Esophagus muscularis mucosa (tissue), 4 donors: ENCODE results near the gene TSNAX.

Source experiments
- EP300 ChIP-seq: sonication (generic); formaldehyde crosslinking; IDR thresholded peaks from one replicate; pipeline ENCODE4 v1.6.1; 2017; ENCODE audit warnings: antibody characterized with exemption
- POLR2A ChIP-seq: fragments of 450-650 bp; IDR thresholded peaks from one replicate; pipeline ENCODE4 v1.6.1; 2017; ENCODE audit warnings: antibody characterized with exemption, moderate library complexity, mild to moderate bottlenecking, low read depth
- POLR2AphosphoS5 ChIP-seq, 2 donors: sonication (generic); formaldehyde crosslinking; IDR thresholded peaks; one replicate each; pipeline ENCODE4 v1.6.1; 2017; ENCODE audit warnings: antibody characterized with exemption in 2 of 2
- TF ChIP-seq, protein P1 (sequence below), 3 experiments: fragments of 200-600 bp in 2 of 3; fragments of 450-650 bp in 1 of 3; sonication (generic) in 2 of 3; IDR thresholded peaks; one replicate each; pipeline ENCODE4 v1.5.1; 2017 to 2019; ENCODE audit warnings: antibody characterized with exemption in 3 of 3, mild to moderate bottlenecking in 2 of 3, moderate library complexity in 1 of 3

DNA sequence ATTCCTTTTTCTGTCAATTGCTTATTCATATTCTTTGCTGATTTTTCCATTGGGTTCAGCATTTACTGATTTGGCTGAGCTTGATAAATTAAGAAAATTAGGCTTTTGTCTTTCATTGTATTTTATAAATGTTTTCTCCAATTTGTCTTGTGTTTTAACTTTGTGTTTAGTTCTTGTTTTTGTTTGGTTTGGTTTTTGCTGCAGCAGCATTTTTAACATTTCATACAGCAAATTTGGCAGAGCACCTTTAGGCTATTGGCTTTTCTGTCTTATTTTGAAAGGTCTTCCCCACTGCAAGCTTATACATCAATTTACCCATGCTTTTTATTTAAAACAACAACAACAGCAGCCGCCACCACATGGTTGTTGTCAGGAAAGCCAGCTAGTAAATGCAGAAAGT, 64.3 kb downstream of the TSNAX start:
- TF ChIP-seq, protein P1, sequence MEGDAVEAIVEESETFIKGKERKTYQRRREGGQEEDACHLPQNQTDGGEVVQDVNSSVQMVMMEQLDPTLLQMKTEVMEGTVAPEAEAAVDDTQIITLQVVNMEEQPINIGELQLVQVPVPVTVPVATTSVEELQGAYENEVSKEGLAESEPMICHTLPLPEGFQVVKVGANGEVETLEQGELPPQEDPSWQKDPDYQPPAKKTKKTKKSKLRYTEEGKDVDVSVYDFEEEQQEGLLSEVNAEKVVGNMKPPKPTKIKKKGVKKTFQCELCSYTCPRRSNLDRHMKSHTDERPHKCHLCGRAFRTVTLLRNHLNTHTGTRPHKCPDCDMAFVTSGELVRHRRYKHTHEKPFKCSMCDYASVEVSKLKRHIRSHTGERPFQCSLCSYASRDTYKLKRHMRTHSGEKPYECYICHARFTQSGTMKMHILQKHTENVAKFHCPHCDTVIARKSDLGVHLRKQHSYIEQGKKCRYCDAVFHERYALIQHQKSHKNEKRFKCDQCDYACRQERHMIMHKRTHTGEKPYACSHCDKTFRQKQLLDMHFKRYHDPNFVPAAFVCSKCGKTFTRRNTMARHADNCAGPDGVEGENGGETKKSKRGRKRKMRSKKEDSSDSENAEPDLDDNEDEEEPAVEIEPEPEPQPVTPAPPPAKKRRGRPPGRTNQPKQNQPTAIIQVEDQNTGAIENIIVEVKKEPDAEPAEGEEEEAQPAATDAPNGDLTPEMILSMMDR (IDR thresholded peaks at IDR 0.05): no peak
- TF ChIP-seq POLR2AphosphoS5 (IDR thresholded peaks at IDR 0.05) (no peak), POLR2A (no peak), EP300 (no peak)
